HFF-Myc (cell line): ENCODE data around the gene CLEC16A.

Source experiments
- DNase-seq: peaks from one replicate; pipeline ENCODE4 v3.0.0-alpha.2; 2011; ENCODE audit warnings: low read depth; ENCODE audit errors: extremely low read depth
- H3K4me3 ChIP-seq: replicated peaks from 2 replicates; pipeline ENCODE4 v1.5.1; 2011; ENCODE audit warnings: low read depth, mild to moderate bottlenecking, control low read depth, low read length
- TF ChIP-seq, protein P1 (sequence below): IDR thresholded peaks from 2 replicates; pipeline ENCODE4 v1.5.1; 2012; ENCODE audit warnings: mild to moderate bottlenecking, low read depth, low read length, control low read depth; ENCODE audit errors: missing control alignments

The CLEC16A gene

GRCh38 chr16:11090232-11090631 lies 145.9 kb downstream of the CLEC16A start:
- H3K4me3 ChIP-seq: no peak overlapping the region
- no peak for DNase-seq
- TF ChIP-seq, protein P1, sequence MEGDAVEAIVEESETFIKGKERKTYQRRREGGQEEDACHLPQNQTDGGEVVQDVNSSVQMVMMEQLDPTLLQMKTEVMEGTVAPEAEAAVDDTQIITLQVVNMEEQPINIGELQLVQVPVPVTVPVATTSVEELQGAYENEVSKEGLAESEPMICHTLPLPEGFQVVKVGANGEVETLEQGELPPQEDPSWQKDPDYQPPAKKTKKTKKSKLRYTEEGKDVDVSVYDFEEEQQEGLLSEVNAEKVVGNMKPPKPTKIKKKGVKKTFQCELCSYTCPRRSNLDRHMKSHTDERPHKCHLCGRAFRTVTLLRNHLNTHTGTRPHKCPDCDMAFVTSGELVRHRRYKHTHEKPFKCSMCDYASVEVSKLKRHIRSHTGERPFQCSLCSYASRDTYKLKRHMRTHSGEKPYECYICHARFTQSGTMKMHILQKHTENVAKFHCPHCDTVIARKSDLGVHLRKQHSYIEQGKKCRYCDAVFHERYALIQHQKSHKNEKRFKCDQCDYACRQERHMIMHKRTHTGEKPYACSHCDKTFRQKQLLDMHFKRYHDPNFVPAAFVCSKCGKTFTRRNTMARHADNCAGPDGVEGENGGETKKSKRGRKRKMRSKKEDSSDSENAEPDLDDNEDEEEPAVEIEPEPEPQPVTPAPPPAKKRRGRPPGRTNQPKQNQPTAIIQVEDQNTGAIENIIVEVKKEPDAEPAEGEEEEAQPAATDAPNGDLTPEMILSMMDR: no peak

DNA sequence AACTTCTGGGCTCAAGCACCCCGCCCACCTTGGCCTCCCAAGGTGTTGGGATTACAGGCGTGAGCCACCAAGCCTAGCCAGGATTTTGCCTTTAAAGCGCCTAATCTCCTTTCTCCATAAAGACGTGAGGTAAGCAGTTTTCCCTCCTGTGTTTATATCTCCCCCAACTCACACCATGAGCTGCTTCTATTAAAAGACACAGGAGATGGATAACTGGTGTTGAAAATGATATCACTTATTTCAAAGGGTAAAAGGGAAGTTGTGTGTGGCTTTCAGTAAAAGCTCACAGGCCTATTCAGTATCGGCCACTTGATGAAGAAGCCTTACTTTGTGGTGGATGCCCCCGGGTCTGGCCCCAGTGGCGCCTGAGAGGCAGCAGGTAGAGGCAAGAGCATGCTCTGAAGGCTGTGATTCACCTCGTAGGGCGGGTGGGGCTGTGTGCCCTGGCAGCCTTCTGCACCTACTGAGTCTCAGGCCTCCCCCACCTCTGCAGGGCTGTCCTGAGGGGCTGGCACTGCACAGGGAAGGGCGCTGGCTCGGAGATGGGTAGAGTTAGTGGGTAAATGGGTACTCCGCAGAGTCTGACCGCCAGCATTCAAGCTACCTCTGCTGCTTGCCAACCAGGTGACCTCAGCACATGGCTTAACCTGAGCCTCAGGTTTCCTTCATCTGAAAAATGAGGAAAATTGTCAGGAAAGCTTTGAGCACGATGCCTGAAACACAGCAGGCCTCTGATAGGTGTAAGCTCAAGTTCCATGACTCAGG lies 146.8 kb downstream of the CLEC16A start:
- no peak for DNase-seq
- TF ChIP-seq, protein P1: no peak

GRCh38 chr16:11092788-11093571 lies 148.6 kb downstream of the CLEC16A start:
- DNase-seq: no peak
- no peak overlapping the region for H3K4me3 ChIP-seq
- TF ChIP-seq, protein P1: no peak

More for the DNA sequence above, 146.8 kb downstream of the CLEC16A start:
- H3K4me3 ChIP-seq: no peak overlapping the region

DNA sequence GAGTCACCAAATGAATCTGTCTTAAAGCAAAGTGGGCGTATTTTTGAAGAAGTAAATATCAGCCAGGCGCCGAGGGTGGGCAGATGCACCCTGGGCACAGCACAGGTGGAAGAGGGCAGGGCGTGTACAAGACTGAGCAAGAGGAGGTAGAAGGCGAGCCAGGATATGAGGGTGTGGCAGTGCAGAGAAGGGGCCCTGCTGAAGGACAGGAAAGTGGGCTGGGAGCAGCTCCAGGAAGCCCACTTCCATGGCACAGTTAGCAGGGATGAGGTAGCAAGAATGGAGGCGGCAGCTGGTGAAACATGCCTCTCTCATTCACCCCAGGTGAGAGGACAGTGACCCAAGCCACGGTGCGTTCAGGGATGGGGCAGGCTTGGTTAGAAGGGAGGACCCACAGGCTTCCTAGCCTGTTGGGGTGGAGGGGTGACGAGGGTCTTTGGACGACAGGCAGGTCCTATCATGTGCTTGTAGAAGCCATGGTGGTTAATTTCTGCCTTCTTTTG lies 149.3 kb downstream of the CLEC16A start:
- H3K4me3 ChIP-seq: no peak overlapping the region
- no peak for DNase-seq
- TF ChIP-seq, protein P1: no peak

DNA sequence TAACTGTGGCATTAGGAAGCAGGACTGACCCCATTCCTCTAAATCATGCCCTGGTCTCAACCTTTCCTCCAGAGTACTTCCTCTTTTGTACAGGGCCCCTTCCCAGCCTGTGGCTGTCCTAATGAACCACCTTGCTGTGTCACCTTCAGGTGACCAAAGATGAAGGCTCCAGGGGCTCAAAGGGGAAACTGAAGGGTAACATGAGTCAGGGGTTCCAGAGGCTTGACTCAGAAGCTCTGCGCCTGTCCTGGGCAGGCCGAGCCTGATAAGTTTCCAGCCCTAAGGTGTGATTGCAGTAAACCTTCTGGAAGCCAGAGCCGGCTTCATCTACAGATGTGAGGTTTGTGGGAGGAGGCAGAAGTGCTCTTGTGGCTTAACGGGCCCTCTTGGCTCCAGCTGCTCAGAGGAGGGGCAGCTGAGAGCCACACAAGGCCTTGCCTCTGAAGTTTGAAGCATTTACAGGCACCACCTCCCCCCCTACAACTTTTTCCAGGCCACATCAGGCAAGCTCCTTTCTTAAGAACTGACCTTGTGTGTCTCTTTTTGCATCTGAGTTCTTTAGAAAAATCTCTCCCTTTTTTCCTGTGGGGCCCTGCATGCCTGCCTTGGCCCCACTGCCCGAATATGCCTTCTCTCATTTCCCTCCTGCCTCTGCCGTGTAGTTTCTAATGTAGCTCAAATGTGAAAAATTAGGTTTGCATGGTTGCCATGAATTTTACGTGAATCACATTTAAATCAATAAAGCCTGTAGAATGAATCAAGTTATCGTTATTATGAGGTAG lies 149.9 kb downstream of the CLEC16A start:
- DNase-seq: no peak

More for the DNA sequence above, 149.9 kb downstream of the CLEC16A start:
- no peak overlapping the region for H3K4me3 ChIP-seq
- TF ChIP-seq, protein P1: no peak
